Ovary (tissue), 3 donors: Measurements from ENCODE around the gene DAB1.

Source experiments
- EP300 ChIP-seq: sonication (generic); formaldehyde crosslinking; IDR thresholded peaks from one replicate; pipeline ENCODE4 v1.6.1; 2017; ENCODE audit warnings: antibody characterized with exemption
- POLR2A ChIP-seq: fragments of 450-650 bp; IDR thresholded peaks from one replicate; pipeline ENCODE4 v1.6.1; 2017; ENCODE audit warnings: antibody characterized with exemption, mild to moderate bottlenecking, moderate library complexity
- TF ChIP-seq, protein P1 (sequence below), 3 donors: fragments of 450-650 bp in 2 of 3; fragments of 200-600 bp in 1 of 3; IDR thresholded peaks; one replicate each; pipeline versions ENCODE4 v1.5.1 to v1.8.0; 2016 to 2022; ENCODE audit warnings: antibody characterized with exemption in 3 of 3, mild to moderate bottlenecking in 1 of 3
- donor health status: DM: no; HTN: no; CAD: no.

DNA sequence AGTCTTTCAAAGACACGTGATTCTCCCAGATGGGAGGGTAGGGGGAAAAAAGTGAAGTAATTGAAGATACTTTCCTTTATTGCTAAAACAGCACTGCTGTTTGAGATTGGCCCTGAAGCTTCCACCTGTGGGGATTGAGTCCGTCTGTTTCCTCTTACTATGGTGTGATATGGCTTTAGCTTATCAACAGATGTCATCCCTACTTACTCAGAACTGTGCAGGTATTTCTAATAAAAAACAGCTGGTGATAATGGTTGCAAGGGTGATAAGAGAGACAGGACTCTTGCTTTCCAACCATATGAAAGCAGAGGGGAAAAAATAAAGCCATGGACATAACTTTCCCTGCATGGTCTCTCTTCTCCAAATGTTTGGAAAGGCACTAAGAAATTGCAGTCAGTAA, 416.4 kb downstream of the DAB1 start:
- TF ChIP-seq EP300 (no peak), POLR2A (no peak)
- TF ChIP-seq, protein P1, sequence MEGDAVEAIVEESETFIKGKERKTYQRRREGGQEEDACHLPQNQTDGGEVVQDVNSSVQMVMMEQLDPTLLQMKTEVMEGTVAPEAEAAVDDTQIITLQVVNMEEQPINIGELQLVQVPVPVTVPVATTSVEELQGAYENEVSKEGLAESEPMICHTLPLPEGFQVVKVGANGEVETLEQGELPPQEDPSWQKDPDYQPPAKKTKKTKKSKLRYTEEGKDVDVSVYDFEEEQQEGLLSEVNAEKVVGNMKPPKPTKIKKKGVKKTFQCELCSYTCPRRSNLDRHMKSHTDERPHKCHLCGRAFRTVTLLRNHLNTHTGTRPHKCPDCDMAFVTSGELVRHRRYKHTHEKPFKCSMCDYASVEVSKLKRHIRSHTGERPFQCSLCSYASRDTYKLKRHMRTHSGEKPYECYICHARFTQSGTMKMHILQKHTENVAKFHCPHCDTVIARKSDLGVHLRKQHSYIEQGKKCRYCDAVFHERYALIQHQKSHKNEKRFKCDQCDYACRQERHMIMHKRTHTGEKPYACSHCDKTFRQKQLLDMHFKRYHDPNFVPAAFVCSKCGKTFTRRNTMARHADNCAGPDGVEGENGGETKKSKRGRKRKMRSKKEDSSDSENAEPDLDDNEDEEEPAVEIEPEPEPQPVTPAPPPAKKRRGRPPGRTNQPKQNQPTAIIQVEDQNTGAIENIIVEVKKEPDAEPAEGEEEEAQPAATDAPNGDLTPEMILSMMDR (IDR thresholded peaks at IDR 0.05) = no peak
